ENCODE measurements around the gene CBFA2T2. TPM values are rescaled to one million over a fixed set of nuclear protein-coding genes. Genes with fewer than 3 reads are reported as not detected.

CBFA2T2 gene
- total RNA-seq, 1 experiment from 2014 or later = 20.0 TPM

DNA sequence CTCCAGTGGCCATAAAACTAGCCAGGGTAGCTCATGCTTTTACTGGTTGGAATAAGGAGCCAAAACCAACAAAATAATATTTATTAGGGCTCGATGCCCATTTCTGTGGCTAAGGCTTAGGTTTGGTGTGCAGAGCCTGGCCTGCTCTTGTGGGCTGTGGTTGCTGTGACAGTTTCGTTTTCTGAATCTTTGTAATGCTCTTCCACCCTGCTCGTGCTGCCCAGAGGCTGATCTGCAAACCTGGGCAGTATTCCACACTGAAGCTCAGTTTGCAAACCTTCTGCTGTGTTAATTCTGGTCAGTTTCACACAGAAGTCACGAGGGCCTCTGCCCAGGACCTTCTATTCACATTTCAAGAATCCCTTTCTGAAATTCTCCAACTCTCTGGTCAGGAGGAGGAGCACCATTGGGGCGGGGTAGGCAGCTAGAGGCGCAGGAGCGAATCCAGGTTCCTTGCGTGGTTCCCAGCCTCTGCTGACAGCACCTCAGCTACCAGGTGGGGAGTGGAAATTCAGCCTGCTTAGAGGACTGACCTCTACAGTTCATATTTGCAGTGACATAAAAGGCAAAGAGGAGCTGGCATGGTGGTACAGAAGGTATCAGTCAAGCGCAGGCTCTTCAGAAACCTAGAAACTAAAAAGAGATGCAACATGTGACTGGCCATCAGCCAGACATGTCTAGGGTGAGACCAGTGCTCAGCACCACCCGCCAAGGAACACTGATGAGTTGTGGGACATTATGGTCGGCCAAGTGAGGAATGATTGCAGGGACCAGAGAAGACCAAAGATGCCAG is 157.9 kb downstream of the CBFA2T2 start:
- no peaks in the 10 kb centered on the region for H3K79me2 ChIP-seq (ENCODE audit: low read depth)
- DNase-seq = no peak
- ChIA-PET POLR2A (ENCODE audit: unreplicated experiment) (interaction anchor here (0.6 kb wide), 1 partner anchor 145 kb away, joined by 11 read pairs; no protein-coding TSS in a partner anchor), CTCF (interaction anchor here (0.6 kb wide), 1 partner anchor 97 kb away, joined by 10 read pairs; no protein-coding TSS in a partner anchor)
- H3K9me2 ChIP-seq (ENCODE audit: insufficient read depth) = no peaks in the 10 kb centered on the region
- intact Hi-C loops (cut with micrococcal nuclease; ENCODE audit: unreplicated experiment) = no loop called here
- peaks cover 22% of the 10 kb centered on the region for H3K4me1 ChIP-seq (replicated peaks; ENCODE audit: insufficient read depth)
- H4K20me1 ChIP-seq (ENCODE audit: insufficient read depth) = no peaks in the 10 kb centered on the region
- TF ChIP-seq, protein P1, sequence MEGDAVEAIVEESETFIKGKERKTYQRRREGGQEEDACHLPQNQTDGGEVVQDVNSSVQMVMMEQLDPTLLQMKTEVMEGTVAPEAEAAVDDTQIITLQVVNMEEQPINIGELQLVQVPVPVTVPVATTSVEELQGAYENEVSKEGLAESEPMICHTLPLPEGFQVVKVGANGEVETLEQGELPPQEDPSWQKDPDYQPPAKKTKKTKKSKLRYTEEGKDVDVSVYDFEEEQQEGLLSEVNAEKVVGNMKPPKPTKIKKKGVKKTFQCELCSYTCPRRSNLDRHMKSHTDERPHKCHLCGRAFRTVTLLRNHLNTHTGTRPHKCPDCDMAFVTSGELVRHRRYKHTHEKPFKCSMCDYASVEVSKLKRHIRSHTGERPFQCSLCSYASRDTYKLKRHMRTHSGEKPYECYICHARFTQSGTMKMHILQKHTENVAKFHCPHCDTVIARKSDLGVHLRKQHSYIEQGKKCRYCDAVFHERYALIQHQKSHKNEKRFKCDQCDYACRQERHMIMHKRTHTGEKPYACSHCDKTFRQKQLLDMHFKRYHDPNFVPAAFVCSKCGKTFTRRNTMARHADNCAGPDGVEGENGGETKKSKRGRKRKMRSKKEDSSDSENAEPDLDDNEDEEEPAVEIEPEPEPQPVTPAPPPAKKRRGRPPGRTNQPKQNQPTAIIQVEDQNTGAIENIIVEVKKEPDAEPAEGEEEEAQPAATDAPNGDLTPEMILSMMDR (conservative IDR thresholded peaks at IDR 0.05) = no peak
- no peak for TF ChIP-seq EZH2 (IDR thresholded peaks at IDR 0.05; ENCODE audit: low read depth)
- no peaks in the 10 kb centered on the region for H3K9me3 ChIP-seq (ENCODE audit: insufficient read depth, low read depth)
- BruUV-seq (replicated peaks) = no TSS peak
- no peak overlapping the region for H3K27ac ChIP-seq
- no peak overlapping the region for H3K4me2 ChIP-seq
- no peak overlapping the region for H2AFZ ChIP-seq
- H3K36me3 ChIP-seq (ENCODE audit: low read depth) = no peaks in the 10 kb centered on the region
- no peak overlapping the region for H3K4me3 ChIP-seq
- peaks cover 18% of the 10 kb centered on the region for H3F3A ChIP-seq (ENCODE audit: insufficient read depth, low read depth)
- no peaks in the 10 kb centered on the region for H3K27me3 ChIP-seq (ENCODE audit: insufficient read depth, low read depth)

- ChIA-PET POLR2A (ENCODE audit: unreplicated experiment) (no interaction called here), CTCF (no interaction called here)
- no peaks in the 10 kb centered on the region for H4K20me1 ChIP-seq (ENCODE audit: insufficient read depth)
- peaks cover 20% of the 10 kb centered on the region for H3F3A ChIP-seq (ENCODE audit: insufficient read depth, low read depth)
- no peak overlapping the region for H3K4me2 ChIP-seq
- TF ChIP-seq EZH2 (IDR thresholded peaks at IDR 0.05; ENCODE audit: low read depth) = no peak
- TF ChIP-seq, protein P1 (conservative IDR thresholded peaks at IDR 0.05) = no peak
- BruUV-seq (replicated peaks) = no TSS peak
- H3K4me1 ChIP-seq (replicated peaks; ENCODE audit: insufficient read depth) = peaks cover 27% of the 10 kb centered on the region
- H3K27me3 ChIP-seq (ENCODE audit: insufficient read depth, low read depth) = no peaks in the 10 kb centered on the region
- no peak overlapping the region for H2AFZ ChIP-seq
- H3K4me3 ChIP-seq = no peak overlapping the region
- no peak overlapping the region for H3K27ac ChIP-seq
- no peaks in the 10 kb centered on the region for H3K9me2 ChIP-seq (ENCODE audit: insufficient read depth)
- no peaks in the 10 kb centered on the region for H3K36me3 ChIP-seq (ENCODE audit: low read depth)
- intact Hi-C loops (cut with micrococcal nuclease; ENCODE audit: unreplicated experiment) = no loop called here
- no peaks in the 10 kb centered on the region for H3K9me3 ChIP-seq (ENCODE audit: insufficient read depth, low read depth)
- no peak for DNase-seq
- no peaks in the 10 kb centered on the region for H3K79me2 ChIP-seq (ENCODE audit: low read depth)
Measured at GRCh38 chr20:33648396-33649004, 158.6 kb downstream of the CBFA2T2 start.

DNA sequence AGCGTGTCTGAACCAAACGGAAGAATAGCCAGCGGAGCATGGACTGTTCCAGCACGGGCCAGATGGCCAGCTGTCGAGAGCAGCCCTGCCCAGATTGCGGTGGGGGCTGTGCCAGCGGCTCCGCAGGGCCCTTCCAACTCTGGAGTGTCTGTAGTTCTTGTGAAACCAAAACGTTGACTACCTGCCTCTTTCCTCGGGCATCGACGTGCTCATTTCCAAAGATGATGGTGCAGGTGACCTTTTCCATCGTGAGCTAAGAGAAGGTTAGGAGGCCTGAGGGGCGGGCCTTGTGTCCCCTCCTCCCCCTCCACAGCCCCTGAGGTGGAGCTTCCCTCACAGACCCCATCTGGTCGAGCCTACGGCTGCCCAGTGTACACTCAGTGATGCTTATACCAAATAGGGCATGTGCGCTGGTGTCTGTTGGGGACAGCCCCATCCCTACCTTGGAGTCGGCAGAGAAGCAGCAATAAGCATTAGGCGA is 159.3 kb downstream of the CBFA2T2 start:
- intact Hi-C loops (cut with micrococcal nuclease; ENCODE audit: unreplicated experiment) = no loop called here
- no peak for TF ChIP-seq EZH2 (IDR thresholded peaks at IDR 0.05; ENCODE audit: low read depth)
- TF ChIP-seq, protein P1 (conservative IDR thresholded peaks at IDR 0.05) = no peak
- Histone ChIP-seq H3K27me3 (ENCODE audit: insufficient read depth, low read depth) (no peaks in the 10 kb centered on the region), H3K4me1 (replicated peaks; ENCODE audit: insufficient read depth) (peaks cover 34% of the 10 kb centered on the region), H3K27ac (no peak overlapping the region), H3K79me2 (ENCODE audit: low read depth) (no peaks in the 10 kb centered on the region), H3K9me3 (ENCODE audit: insufficient read depth, low read depth) (no peaks in the 10 kb centered on the region), H3K4me2 (no peak overlapping the region), H3K36me3 (ENCODE audit: low read depth) (no peaks in the 10 kb centered on the region), H3K9me2 (ENCODE audit: insufficient read depth) (no peaks in the 10 kb centered on the region), H3F3A (ENCODE audit: insufficient read depth, low read depth) (peaks cover 25% of the 10 kb centered on the region), H4K20me1 (ENCODE audit: insufficient read depth) (no peaks in the 10 kb centered on the region), H2AFZ (no peak overlapping the region), H3K4me3 (no peak overlapping the region)
- no TSS peak for BruUV-seq (replicated peaks)
- DNase-seq = no peak
- ChIA-PET POLR2A (ENCODE audit: unreplicated experiment) (interaction anchor here (0.6 kb wide), 1 partner anchor 18 kb away, joined by 4 read pairs; the partner anchor contains the start of gene ACTL10), CTCF (no interaction called here)
